NCI-H187 (cell line): ENCODE data around the gene ANKRD52.

Source experiments
- DNase-seq, 2 experiments: peaks; one replicate each; lab custom pipeline; 2025; lab: John Stamatoyannopoulos, UW

The ANKRD52 gene

DNA sequence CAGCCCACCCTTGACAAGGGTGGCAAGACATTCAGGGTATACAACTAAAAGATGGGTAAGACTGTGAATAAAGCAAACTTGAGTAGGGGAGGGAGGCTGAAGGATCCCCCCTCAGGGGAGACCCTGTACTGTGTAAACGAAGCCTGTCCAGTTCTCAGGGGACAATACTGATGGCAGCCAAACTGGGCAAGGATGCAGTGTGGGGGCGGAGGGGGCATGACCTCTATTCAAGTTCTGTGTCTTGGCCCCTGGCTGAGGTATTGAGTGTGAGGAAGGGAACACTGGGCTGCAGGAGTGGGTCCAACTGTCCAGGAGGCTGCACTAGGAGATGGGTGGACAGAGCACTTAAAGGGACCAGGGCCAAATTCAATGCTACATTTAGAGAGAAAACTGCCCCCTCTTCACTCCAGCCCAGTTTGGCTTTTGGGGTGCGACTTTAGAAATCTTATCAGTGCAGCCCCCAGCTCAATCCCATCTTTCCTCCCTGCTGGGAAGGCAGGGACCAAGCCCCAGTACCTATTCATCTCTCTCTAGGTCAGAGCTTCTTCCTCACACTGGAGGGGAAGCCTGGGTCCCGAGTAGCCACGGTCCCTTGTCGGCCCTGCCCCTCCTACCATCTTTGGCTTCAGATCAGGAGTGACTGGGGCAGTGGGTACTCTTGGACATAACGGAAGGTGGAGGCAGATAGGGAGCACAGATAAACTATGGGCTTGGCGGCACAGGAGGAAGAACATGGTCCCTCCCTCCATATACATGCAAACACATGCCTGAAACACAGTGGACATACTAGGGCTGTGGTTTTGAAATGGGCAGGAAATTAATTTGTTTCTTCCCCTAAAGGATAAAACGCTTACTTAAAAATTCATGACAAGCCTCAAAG, 16.5 kb downstream of the ANKRD52 start:
- DNase-seq: no peak

DNA sequence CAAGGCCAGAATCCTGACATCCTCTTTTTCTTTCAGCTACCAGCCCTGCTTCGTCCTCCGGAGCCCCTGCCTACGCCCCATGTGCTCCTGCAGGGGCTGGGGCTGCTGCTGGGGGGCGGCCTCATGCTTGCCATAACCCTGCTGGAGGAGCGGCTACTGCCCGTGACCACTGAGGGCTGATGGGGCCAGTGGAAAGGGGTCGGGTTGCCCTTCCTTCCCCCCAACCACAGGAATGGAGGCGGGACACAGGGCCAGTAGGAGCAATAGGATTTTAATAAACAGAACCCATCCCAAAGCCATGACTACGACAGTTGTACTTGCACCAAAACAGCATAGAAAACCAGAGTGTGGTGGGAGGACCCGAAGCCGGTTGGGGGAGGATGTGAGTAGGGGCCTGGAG, 20.6 kb downstream of the ANKRD52 start:
- DNase-seq: no peak

DNA sequence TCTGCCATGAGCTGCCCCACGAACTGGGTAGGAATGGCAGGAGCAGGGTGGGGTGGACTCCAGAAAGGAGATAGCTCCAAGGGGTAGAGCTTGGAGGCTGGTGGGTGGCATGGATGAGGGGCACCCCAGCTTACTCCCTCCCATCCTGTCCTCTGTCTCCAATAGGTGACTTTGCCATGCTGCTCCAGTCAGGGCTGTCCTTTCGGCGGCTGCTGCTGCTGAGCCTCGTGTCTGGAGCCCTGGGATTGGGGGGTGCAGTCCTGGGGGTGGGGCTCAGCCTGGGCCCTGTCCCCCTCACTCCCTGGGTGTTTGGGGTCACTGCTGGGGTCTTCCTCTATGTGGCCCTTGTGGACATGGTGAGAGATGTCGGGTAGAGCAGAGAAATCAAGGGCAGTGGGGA, 21.2 kb downstream of the ANKRD52 start:
- DNase-seq: no peak

DNA sequence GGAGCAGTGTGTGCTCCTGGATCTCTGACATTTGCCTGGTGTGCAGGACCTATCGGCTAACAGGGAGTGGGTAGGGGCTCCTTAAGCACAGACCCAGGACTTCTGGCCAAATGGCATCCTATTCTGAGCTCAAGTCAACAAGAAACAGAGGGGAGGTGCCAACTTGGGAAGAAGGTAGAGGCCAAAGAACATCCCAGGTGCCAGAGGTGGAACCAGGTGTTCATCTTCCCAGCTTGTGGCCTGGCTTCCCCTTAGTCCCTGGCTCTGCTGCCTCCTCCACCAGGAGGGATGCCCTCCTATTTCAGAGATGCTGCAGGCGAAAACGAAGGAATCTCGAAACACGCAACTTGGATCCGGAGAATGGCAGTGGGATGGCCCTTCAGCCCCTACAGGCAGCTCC, 22.1 kb downstream of the ANKRD52 start:
- DNase-seq: no peak

DNA sequence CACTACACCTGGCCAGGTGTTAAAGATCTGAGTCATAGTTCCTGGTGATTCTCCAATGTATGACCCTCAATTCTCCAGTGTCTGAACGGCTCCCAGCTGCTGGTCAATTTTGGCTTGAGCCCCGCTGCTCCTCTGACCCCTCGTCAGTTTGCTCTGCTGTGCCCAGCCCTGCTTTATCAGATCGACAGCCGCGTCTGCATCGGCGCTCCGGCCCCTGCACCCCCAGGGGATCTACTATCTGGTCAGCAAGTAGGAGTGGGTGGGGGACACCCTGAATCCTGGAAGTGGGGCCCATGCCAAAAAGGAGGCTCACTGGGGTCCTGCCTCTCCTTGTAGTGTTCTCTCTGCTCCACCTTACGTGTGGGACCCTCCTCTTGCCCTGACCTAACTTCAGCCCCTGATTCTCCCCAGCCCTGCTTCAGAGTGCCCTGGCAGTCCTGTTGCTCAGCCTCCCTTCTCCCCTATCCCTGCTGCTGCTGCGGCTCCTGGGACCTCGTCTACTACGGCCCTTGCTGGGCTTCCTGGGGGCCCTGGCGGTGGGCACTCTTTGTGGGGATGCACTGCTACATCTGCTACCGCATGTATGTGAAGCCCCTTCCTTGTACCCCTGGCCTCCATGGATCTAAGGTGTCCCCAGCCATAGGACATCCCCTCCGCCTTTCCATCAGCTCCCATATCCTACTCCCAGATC, 23.3 kb downstream of the ANKRD52 start:
- DNase-seq: no peak

DNA sequence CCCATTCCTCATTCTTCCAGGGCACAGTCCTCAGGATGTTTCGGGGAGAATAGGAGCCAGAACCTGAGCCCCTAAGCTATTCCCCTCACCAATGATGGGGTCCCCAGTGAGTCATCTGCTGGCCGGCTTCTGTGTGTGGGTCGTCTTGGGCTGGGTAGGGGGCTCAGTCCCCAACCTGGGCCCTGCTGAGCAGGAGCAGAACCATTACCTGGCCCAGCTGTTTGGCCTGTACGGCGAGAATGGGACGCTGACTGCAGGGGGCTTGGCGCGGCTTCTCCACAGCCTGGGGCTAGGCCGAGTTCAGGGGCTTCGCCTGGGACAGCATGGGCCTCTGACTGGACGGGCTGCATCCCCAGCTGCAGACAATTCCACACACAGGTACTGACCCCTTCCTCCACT, 27.0 kb downstream of the ANKRD52 start:
- no peak for DNase-seq

DNA sequence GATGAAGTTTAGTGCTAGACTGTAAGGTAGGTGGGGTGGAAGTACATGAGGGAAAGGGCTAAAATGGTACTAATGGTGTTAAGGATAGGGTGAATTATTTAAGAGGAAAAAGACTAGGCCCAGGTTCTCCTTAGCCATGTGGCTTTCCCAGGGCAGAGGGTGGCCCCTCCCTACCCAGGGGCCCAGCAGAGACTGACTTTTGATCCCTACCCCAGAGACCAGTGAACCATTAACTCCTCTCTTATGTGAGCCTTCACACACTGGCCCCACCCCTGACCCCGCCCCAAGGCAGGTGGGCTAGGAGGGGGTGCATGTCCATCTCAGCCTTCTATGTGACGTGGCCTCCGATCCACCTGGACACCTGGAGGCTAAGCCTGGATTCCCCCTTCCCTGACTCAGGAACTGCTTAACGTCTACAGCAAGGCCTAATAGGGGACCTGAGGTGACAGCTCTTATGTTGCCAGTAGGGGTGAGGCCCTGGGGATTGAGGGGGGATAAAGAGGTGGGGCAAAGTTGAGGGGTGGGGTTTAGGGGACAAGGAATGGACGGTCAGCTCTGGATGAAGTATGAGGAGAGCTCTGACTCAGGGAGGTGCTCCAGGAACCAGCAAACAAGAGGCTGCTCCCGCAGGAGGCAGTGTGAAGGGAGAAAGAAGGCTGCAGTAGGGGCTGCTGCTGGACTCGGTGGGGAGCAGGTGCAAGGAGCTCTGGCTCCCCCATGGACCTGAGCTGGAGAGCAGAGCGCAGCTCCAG, 27.6 kb downstream of the ANKRD52 start:
- DNase-seq: no peak

DNA sequence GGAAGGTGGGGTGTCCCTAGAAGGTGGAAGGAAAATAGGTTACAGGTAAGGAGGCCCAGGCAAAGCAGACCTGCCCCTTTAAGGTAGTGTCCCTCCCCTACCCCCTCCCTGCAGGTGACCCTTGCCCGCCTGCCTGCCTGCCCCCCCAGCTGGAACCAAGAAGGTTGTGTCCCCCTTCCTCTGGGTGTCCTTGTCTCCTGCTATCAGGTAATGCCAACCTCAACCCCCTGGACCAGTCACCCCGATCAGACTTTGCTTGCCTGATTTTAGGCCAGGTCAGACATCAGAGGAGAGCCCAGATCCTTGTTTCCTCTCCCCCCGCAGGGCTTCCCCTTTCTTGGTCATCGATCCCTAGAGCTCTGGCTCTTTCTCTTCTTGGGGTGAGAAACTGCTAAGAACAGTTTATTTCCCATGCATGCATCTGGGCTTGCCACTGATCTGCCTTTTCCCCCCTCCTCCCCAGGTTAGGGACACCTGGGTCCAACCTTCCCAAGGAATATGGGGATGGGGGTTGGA, 28.2 kb downstream of the ANKRD52 start, which contains the start of gene SLC39A5:
TSS of gene SLC39A5 (plus strand) at position 136 of the 516 bp plus-strand sequence. CDS start 1,224 bp downstream, outside the sequence.
- no peak for DNase-seq

DNA sequence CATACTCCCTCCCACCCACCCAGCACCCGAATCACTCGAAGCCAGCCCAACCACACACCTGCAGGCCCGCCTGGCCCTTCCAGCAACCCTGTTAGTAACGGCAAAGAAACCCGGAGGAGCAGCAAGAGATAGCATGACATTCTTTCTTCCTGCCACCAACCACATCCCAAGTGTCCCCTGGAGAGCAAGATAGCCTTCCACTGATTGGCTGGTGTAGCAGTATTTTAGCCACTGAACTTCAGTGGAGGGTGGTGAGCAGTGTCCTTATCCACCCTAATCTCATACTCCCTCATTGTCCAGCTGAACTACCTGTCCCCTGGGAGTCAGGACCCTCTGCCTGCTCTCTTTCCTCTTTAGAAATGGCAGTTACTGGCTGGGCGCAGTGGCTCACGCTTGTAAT, 29.1 kb downstream of the ANKRD52 start:
- no peak for DNase-seq

DNA sequence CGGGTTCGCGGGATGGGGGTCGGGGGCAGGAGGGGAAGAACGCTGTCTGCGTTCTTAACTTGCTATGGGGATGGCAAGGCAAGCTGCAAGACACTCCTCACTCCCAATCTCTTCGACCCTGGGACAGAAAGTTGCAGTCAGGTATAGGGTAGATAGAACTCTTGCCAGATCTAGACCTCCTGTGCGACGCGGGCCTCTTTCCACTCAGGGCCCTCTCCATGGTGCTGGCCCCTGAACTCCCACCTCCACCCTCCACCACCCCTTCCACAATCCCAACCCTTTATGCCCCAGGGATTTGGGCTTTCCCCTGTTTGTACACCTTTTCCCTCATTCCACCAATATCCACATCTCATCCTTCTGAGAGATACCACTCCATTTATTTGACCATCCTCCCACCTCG, 33.2 kb downstream of the ANKRD52 start:
- DNase-seq: no peak

DNA sequence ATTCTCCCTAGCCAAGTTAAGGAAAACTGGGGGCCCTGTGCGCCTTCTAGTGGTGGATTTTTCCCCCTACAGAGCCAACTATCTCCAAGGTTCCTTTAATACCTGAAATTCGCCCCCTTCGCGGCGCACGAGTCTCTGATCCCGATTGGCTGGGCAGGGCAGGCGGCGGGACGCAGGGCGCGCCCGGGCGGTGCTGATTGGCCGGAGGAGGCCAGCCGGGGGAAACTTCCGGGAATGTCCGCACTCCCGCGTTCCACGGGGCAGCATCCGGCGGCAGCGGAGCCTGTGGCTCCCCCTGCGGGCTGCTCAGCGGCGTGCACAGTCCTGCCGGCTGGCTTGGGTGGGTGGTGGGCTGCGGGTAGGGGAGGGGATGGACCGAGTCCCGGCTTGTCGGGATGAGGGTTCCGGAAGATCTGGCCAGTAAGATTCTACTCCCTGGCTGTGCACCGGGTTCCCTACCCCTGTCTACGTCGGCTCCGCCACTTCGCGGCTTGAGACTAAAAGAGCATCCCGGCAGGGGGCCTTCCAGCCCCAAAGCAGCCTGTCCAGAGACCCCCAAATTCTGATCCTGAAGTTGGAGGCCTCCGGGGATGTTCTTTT, 34.0 kb downstream of the ANKRD52 start, which contains the start of gene NABP2:
TSS of gene NABP2 (plus strand) at position 241 of the 600 bp plus-strand sequence. CDS start 515 bp downstream, outside the sequence.
- DNase-seq: peak; percentile 95 to 96

DNA sequence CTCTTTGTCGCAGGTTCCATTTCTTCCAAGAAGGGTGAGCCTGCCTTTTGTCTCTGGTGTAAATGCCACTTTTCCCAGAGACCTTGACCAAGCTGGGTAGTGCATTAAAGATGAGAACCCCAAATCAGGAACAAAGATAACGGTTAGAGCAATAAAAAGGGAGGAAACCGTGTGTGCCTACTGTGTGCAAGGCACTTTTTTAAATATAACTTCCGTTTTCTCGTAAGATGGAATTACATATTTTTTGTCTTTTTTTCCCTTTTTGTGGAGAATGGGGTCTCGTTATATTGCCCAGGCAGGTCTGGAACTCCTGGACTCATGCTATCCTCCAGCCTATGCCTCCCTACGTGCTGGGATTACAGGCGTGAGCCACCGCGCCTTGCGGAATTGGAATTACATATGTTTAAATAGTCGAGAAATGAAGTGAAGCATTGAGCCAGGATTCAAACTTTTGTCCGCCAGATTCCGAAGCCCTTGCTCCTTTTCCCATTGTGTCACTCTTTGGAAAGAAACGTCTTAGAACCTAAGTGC, 34.5 kb downstream of the ANKRD52 start:
- DNase-seq: no peak

DNA sequence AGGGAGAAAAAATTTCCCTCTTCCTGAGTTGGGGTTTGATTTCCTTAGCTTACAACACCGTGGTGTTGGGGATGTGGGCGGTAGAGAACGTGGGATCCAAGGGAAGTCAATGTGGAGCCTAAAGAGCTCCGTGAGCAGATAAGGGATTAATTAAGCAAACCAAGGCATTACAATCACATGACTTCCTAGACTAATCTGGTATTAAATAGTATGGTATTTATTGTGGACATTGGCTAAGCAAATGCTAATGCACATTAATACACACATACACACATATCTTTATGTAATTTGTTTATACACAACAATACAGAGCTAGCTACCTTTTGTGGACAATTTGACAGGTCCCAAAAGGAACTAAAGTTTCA, 35.7 kb downstream of the ANKRD52 start:
- peak in 1 of 2 experiments; percentile 46 for DNase-seq

DNA sequence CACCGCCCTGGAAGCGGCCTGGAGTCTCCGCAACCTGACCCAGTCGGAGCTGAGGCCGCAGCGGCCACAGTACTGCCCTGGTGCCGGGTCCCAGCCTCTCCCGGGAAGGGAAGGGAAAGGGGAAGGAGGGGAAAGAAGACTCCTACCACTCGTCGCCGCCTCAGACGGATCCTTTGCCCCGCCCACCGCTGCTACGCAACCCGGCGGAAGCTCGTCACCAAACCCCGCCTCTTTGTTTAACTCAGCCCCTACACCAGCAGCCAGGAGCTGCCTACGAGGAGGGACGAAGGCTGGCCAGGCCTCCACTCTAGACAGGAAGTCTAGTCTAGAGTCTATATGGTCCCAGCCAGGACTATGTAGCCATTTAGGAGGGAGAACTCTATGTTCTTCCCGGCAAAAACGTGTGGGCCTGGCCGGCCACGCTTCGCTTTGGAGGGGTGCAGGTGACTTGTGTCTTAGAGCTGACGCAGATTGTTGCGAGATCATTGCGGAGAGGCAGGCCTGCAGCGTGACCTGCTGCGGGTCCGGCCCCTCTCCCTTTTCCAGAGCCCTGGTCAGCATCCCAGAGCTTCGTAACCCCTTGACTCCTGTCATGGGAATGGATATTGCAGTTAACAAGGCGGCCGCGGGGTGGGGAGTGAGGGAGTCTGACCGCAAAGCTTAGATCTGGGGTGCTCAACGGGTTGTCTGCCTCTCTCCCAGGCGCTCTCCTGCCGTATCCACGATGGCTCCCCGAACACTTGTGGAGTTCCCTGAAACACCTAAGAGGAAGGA, 36.2 kb downstream of the ANKRD52 start, which contains the start of gene RNF41:
TSS of gene RNF41 (minus strand) at position 166 of the 774 bp plus-strand sequence. CDS start 7,875 bp downstream, outside the sequence.
- peak; percentile 95 to 97 for DNase-seq

DNA sequence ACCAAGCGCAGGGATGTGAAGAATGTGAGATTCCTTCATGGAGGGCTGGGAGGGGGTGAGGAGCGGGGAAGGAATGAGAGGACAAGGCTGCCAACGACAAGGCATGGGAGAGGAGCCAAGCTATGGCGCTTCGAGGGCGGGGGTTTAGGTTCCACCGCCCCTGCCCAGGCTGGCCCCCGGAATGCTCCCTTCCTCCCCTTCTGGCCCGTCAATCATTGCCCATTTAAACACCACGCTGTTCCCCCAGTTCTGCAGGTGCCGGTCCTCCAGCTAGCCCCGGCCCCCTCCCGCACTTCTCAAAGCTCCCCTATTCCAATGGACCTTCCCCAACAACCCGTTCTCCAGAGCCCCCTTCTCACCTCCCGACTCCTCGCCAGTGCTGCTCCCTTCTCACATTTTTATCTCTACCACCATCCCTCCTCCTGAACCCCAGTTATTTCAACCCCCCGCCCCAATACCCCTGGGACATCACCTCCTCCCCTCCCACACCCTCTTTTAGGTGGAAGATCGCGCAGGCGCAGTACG, 36.9 kb downstream of the ANKRD52 start:
- DNase-seq: no peak

DNA sequence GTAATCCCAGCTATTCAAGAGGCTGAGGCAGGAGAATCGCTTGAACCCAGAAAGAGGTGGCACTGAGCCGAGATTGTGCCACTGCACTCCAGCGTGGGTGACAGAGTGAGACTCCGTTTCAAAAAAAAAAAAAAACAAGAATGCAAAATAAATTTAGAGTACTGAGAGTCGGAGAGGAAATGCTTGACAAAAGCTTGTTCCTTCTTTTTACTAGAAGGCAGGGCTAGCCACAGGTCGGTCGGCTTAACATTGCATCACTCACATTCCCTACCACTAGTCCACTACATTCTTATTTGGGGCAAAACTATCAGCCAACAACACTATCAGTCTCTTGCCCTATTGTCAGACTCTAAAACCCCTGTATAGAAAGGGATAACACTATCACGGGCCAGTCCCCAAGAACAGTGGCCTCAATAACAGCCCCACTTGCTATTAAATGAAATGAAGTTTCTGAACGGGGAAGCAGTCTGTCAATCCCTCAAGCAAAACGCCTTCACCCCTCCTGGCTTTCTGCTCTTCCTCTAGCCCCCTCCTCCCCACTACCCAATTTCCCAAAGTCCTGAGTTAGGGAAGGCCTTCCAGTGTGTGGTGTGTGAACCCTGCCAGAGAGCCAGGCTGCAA, 37.5 kb downstream of the ANKRD52 start:
- DNase-seq: no peak

DNA sequence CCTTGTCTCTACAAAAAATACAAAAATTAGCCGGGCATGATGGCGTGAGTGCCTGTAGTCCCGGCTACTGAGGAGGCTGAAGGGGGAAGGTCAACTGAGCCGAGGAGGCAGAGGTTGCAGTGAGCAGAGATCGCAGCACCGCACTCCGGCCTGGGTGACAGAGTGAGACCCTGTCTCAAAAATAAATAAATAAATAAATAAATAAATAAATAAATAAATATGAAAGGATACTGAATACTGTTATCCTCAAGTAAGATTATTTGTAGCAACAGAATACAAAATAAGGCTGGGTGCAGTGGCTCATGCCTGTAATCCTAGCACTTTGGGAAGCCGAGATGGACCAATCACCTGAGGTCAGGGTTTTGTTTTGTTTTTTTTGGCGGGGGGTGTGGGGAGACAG, 38.3 kb downstream of the ANKRD52 start:
- DNase-seq: no peak

DNA sequence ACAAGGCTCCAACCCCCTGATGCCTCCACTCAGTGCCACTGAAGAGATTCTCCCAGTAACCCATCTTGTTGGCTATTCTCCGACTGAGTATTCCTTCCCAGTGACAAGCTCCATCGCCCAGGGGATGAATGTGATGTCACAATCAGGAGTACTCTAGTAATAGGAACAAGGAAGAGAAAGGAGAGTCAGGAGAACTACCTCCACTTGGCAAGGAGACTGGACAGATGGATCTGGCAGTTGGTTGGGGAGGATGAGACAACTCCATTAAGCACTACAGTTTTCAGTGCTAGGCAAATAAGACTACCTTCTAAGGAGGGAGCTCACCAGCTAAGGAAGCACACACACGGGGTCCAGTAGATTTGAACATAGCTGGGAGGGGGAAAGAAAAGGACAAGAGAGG, 41.7 kb downstream of the ANKRD52 start:
- no peak for DNase-seq

DNA sequence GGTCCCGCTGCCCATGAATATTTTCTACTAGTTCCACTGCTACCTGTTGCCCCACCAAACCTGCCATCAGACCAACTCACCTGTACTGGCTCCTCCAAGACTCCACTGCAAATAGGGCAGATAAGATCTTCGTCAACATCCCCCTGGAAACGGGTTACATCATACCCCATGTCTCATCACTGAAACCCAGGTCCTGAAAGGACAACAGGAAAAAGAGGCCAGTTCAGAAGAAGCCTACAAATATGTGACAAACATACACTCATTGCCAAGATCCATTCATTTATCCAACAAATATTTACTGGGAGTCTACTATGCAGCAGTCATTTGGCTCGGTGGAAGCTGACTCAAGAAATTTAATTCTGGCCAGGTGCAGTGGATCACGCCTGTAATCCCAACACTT, 44.3 kb downstream of the ANKRD52 start:
- DNase-seq: no peak

DNA sequence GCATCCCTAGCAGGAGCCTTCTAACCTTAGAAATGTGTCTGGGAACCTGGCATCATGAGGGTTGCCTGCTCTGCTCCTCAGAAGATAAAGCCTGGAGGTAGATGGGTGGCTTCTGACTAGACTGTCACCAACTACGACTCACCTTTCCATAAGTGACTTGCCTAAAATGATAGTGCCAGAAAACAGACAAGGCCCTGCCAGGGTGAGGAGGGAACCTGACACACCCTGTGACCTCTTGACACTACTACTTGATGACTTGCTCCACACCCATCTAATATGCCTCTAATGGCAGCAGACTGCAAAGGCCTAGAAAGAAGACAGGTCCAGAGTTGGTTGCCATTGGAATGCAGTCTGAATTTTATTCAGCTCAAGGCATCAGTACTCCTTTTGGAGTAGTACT, 45.8 kb downstream of the ANKRD52 start:
- no peak for DNase-seq
